Neural progenitor cell (in vitro differentiated cells): ENCODE data around the gene TIPIN. TPM values are rescaled to one million over a fixed set of nuclear protein-coding genes. Genes with fewer than 3 reads are reported as not detected.

Experiments used
- DNase-seq: peaks from one replicate; pipeline ENCODE4 v3.0.0-alpha.2; 2016; ENCODE audit warnings: low spot score
- H2AFZ ChIP-seq: fragments of 200-600 bp; sonication (generic); replicated peaks from 2 replicates; pipeline ENCODE4 v1.6.1; 2016; ENCODE audit warnings: antibody characterized with exemption
- H3F3A ChIP-seq: fragments of 200-600 bp; sonication (generic); 2 replicates; pipeline ENCODE4 v1.6.1; 2016; ENCODE audit warnings: antibody characterized with exemption, low read depth
- H3K27ac ChIP-seq: fragments of 200-600 bp; sonication (generic); 2 replicates; pipeline ENCODE4 v1.5.1; 2016; ENCODE audit warnings: mild to moderate bottlenecking
- H3K27me3 ChIP-seq: fragments of 200-600 bp; sonication (generic); 2 replicates; pipeline ENCODE4 v1.6.1; 2016; ENCODE audit warnings: mild to moderate bottlenecking, moderate library complexity
- H3K36me3 ChIP-seq: fragments of 200-600 bp; sonication (generic); 2 replicates; pipeline ENCODE4 v1.5.1; 2016
- H3K4me1 ChIP-seq: fragments of 200-600 bp; sonication (generic); 2 replicates; pipeline ENCODE4 v1.6.1; 2016; ENCODE audit warnings: mixed run types
- H3K4me2 ChIP-seq: fragments of 200-600 bp; sonication (generic); 2 replicates; pipeline ENCODE4 v1.6.1; 2016
- H3K4me3 ChIP-seq: fragments of 200-600 bp; sonication (generic); 2 replicates; pipeline ENCODE4 v1.5.1; 2016
- H3K79me2 ChIP-seq: fragments of 200-600 bp; sonication (generic); 2 replicates; pipeline ENCODE4 v1.6.1; 2016; ENCODE audit warnings: low read depth
- H3K9ac ChIP-seq: fragments of 200-600 bp; sonication (generic); 2 replicates; pipeline ENCODE4 v1.6.1; 2016
- H3K9me3 ChIP-seq: fragments of 200-600 bp; sonication (generic); 2 replicates; pipeline ENCODE4 v1.5.1; 2016; ENCODE audit warnings: low read depth
- H4K20me1 ChIP-seq: fragments of 200-600 bp; sonication (generic); 2 replicates; pipeline ENCODE4 v1.6.1; 2016; ENCODE audit warnings: low read depth
- H3K27ac Mint-ChIP-seq: 3 replicates; pipeline ENCODE4 v1.8.0; 2021; ENCODE audit warnings: mixed read lengths
- H3K27me3 Mint-ChIP-seq: 2 replicates; pipeline ENCODE4 v1.8.0; 2022; ENCODE audit warnings: low read depth, mild to moderate bottlenecking, inconsistent platforms, moderate library complexity, mixed read lengths; ENCODE audit not compliant: insufficient read depth
- H3K36me3 Mint-ChIP-seq: 3 replicates; pipeline ENCODE4 v1.8.0; 2021; ENCODE audit warnings: mixed read lengths
- H3K4me1 Mint-ChIP-seq: 3 replicates; pipeline ENCODE4 v1.8.0; 2021; ENCODE audit warnings: mixed read lengths
- H3K4me3 Mint-ChIP-seq: 3 replicates; pipeline ENCODE4 v1.8.0; 2021; ENCODE audit warnings: mild to moderate bottlenecking, moderate library complexity, mixed read lengths
- H3K9me3 Mint-ChIP-seq: 3 replicates; pipeline ENCODE4 v1.8.0; 2020; ENCODE audit warnings: mixed read lengths
- CTCF ChIP-seq: fragments of 200-600 bp; sonication (generic); IDR thresholded peaks from 2 replicates; pipeline ENCODE4 v1.5.1; 2017; ENCODE audit warnings: antibody characterized with exemption, mild to moderate bottlenecking
- EZH2 ChIP-seq: fragments of 200-600 bp; sonication (generic); IDR thresholded peaks from 2 replicates; pipeline ENCODE4 v1.6.1; 2017; ENCODE audit warnings: antibody characterized with exemption, mild to moderate bottlenecking, moderate library complexity
- EZH2phosphoT487 ChIP-seq: fragments of 200-600 bp; sonication (generic); IDR thresholded peaks from 2 replicates; pipeline ENCODE4 v1.6.1; 2017; ENCODE audit warnings: antibody characterized with exemption
- total RNA-seq: library from RNA; depleted of rRNA; stranded (reverse); fragments of >200 nt; gene quantifications from 2 replicates; pipeline ENCODE4 v1.2.3, GENCODE V29; 2015; ENCODE audit warnings: low replicate concordance

The TIPIN gene
- total RNA-seq, 1 donor from 2014 or later: 28.9 TPM

- H3K4me3 ChIP-seq: no peak overlapping the region
- no peak overlapping the region for H3K27ac ChIP-seq
- no peak overlapping the region for H2AFZ ChIP-seq
- no peak for TF ChIP-seq EZH2phosphoT487
- H3K79me2 ChIP-seq: no peaks in the 10 kb centered on the region
- H3K4me1 ChIP-seq: no peaks in the 10 kb centered on the region
- Mint-ChIP-seq H3K4me1 (no peaks in the 10 kb centered on the region), H3K27ac (peak overlapping the region; percentile 30), H3K27me3 (no peaks in the 10 kb centered on the region), H3K36me3 (no peaks in the 10 kb centered on the region), H3K9me3 (peaks cover 3% of the 10 kb centered on the region), H3K4me3 (no peak overlapping the region)
- no peaks in the 10 kb centered on the region for H3F3A ChIP-seq
- no peaks in the 10 kb centered on the region for H4K20me1 ChIP-seq
- DNase-seq: no peak
- no peaks in the 10 kb centered on the region for H3K36me3 ChIP-seq
- H3K9ac ChIP-seq: no peak overlapping the region
- no peak overlapping the region for H3K4me2 ChIP-seq
- no peaks in the 10 kb centered on the region for H3K27me3 ChIP-seq
- no peaks in the 10 kb centered on the region for H3K9me3 ChIP-seq
Measured at GRCh38 chr15:66378814-66379430, 22.4 kb upstream of the TIPIN start.

DNA sequence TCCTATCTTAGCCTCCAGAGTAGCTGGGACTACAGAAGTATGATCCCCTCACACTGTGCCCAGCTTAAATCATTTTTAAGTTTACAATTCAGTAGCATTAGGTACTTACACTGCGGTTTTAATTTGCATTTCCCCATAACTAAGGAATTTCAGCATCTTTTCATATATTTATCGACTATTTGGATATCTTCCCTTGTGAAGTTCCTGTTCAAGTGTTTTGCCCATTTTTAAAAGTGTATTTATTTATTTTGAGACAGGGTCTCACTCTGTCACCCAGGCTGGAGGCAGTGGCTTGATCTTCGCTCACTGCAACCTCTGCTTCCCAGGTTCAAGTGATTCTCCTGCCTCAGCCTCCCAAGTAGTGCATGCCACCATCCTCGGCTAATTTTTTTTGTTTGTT lies 17.7 kb upstream of the TIPIN start:
- no peak overlapping the region for H3K4me3 Mint-ChIP-seq
- H3K27ac ChIP-seq: no peak overlapping the region
- no peak overlapping the region for H3K4me2 ChIP-seq
- H3F3A ChIP-seq: peaks cover 3% of the 10 kb centered on the region
- H3K9ac ChIP-seq: no peak overlapping the region
- H3K27ac Mint-ChIP-seq: no peak overlapping the region
- no peaks in the 10 kb centered on the region for H3K4me1 ChIP-seq
- no peaks in the 10 kb centered on the region for H3K36me3 Mint-ChIP-seq
- no peaks in the 10 kb centered on the region for H4K20me1 ChIP-seq
- no peaks in the 10 kb centered on the region for H3K9me3 ChIP-seq
- no peak overlapping the region for H2AFZ ChIP-seq
- no peak overlapping the region for H3K4me3 ChIP-seq
- TF ChIP-seq EZH2phosphoT487 (no peak), EZH2 (no peak), CTCF (no peak)
- no peaks in the 10 kb centered on the region for H3K79me2 ChIP-seq
- peaks cover 3% of the 10 kb centered on the region for H3K4me1 Mint-ChIP-seq
- H3K27me3 ChIP-seq: no peaks in the 10 kb centered on the region
- H3K9me3 Mint-ChIP-seq: peaks cover 3% of the 10 kb centered on the region
- DNase-seq: no peak
- no peaks in the 10 kb centered on the region for H3K36me3 ChIP-seq
- H3K27me3 Mint-ChIP-seq: no peaks in the 10 kb centered on the region

GRCh38 chr15:66369773-66370651 lies 13.5 kb upstream of the TIPIN start:
- no peak for DNase-seq

More at GRCh38 chr15:66369773-66370651, 13.5 kb upstream of the TIPIN start:
- peaks cover 3% of the 10 kb centered on the region for H3K9me3 Mint-ChIP-seq
- no peak overlapping the region for H3K4me3 Mint-ChIP-seq
- no peaks in the 10 kb centered on the region for H4K20me1 ChIP-seq
- H3K27ac ChIP-seq: no peak overlapping the region
- no peaks in the 10 kb centered on the region for H3K4me1 ChIP-seq
- H3K9me3 ChIP-seq: no peaks in the 10 kb centered on the region
- H3K79me2 ChIP-seq: no peaks in the 10 kb centered on the region
- H3F3A ChIP-seq: peaks cover 3% of the 10 kb centered on the region
- peak overlapping the region; percentile 19 for H2AFZ ChIP-seq
- no peaks in the 10 kb centered on the region for H3K36me3 ChIP-seq
- H3K4me3 ChIP-seq: no peak overlapping the region
- no peaks in the 10 kb centered on the region for H3K36me3 Mint-ChIP-seq
- no peak overlapping the region for H3K4me2 ChIP-seq
- no peaks in the 10 kb centered on the region for H3K27me3 ChIP-seq
- no peak for TF ChIP-seq EZH2
- no peak for TF ChIP-seq EZH2phosphoT487
- no peak for TF ChIP-seq CTCF
- peaks cover 3% of the 10 kb centered on the region for H3K4me1 Mint-ChIP-seq
- H3K27me3 Mint-ChIP-seq: no peaks in the 10 kb centered on the region
- peak overlapping the region; percentile 82 for H3K27ac Mint-ChIP-seq
- H3K9ac ChIP-seq: no peak overlapping the region
